ENCODE measurements around the gene NECTIN3.

The NECTIN3 gene

DNA sequence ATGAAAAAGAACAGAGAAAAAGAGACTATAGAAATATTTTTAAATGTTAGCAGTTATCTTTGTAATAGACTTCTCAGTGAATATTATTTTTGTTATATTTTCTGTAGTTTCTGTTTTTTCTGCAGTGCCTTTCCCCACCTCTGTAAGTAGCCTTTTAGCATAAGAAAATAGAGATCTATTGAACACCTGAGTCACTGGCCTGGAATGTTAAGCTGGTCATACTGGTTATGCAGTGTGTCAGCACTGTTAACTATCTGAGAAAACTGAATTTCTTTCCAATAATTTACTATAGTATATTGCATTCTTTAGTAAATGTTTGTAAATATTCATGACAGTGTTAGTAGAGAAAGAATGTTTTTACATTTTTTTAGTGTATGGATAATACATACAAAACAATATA, 79.8 kb downstream of the NECTIN3 start:
- no peak overlapping the region for H2BK5ac ChIP-seq (ENCODE audit: low read depth, low read length, poor library complexity, severe bottlenecking)
- H3K18ac ChIP-seq (ENCODE audit: low read depth in 1 of 2, low read length in 2 of 2) = no peak overlapping the region
- no peak overlapping the region for H3K9ac ChIP-seq (ENCODE audit: low read length)
- H2BK12ac ChIP-seq (ENCODE audit: low read length in 2 of 2) = no peak overlapping the region
- H3K9me3 ChIP-seq (ENCODE audit: control insufficient read depth, low read length) = no peaks in the 10 kb centered on the region
- no peak overlapping the region for H3K4ac ChIP-seq (ENCODE audit: low read depth in 1 of 2, low read length in 2 of 2)
- H3K14ac ChIP-seq (ENCODE audit: low read length in 2 of 2) = no peak overlapping the region
- H3K36me3 ChIP-seq (ENCODE audit: control insufficient read depth in 1 of 2, insufficient read depth in 2 of 2, low read depth in 1 of 2, low read length in 2 of 2) = peaks cover 3 to 24% of the 10 kb centered on the region in 2 experiments
- no peaks in the 10 kb centered on the region for H3K4me1 ChIP-seq (ENCODE audit: control insufficient read depth, insufficient read depth, low read depth, low read length)
- no peak overlapping the region for H2AFZ ChIP-seq (ENCODE audit: low read depth, low read length)
- H2AK5ac ChIP-seq (ENCODE audit: low read length, severe bottlenecking) = no peak overlapping the region
- DNase-seq = peak; percentile 55
- no peak overlapping the region for H4K91ac ChIP-seq (ENCODE audit: low read length)
- no peak overlapping the region for H2BK15ac ChIP-seq (ENCODE audit: low read depth, poor library complexity, severe bottlenecking)
- no peak overlapping the region for H3K4me3 ChIP-seq (ENCODE audit: insufficient read depth in 1 of 2, low read depth in 1 of 2, low read length in 2 of 2)
- H3K23ac ChIP-seq (ENCODE audit: low read length in 2 of 2) = no peak overlapping the region
- H3K27me3 ChIP-seq (ENCODE audit: control insufficient read depth in 1 of 2, insufficient read depth in 1 of 2, low read length in 2 of 2) = no peaks in the 10 kb centered on the region
- no peak overlapping the region for H3K4me2 ChIP-seq (ENCODE audit: low read length, poor library complexity, severe bottlenecking)
- no peak overlapping the region for H3K27ac ChIP-seq (ENCODE audit: low read length, poor library complexity, severe bottlenecking)
- H2BK120ac ChIP-seq (ENCODE audit: low read depth, low read length) = no peak overlapping the region
- no peak overlapping the region for H4K8ac ChIP-seq (ENCODE audit: low read length)
- H3K79me1 ChIP-seq (replicated peaks; ENCODE audit: low read length, poor library complexity, severe bottlenecking) = peaks cover 3% of the 10 kb centered on the region

DNA sequence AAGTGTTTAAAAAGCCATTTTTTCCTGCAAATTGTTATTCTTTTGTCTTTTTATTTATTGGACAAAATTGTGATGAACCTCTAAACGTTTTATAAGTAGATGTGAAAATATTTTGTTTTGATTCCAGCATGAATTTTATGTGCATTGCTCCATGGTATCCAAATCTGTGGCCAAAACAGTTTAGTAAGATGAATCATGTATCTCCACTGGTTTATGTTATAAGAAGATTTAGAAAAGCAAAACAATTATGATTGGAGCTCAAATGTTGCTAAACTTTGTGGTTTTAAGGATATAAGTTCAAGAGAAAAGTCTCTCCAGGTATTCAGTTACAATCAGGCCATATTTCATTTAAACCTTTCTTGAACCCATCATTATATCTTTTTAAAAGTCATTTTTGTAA, 80.9 kb downstream of the NECTIN3 start:
- no peak overlapping the region for H2AK5ac ChIP-seq (ENCODE audit: low read length, severe bottlenecking)
- H4K8ac ChIP-seq (ENCODE audit: low read length) = no peak overlapping the region
- H2BK12ac ChIP-seq (ENCODE audit: low read length in 2 of 2) = no peak overlapping the region
- no peaks in the 10 kb centered on the region for H3K4me1 ChIP-seq (ENCODE audit: control insufficient read depth, insufficient read depth, low read depth, low read length)
- no peaks in the 10 kb centered on the region for H3K9me3 ChIP-seq (ENCODE audit: control insufficient read depth, low read length)
- H2BK120ac ChIP-seq (ENCODE audit: low read depth, low read length) = no peak overlapping the region
- no peak overlapping the region for H2AFZ ChIP-seq (ENCODE audit: low read depth, low read length)
- H3K27ac ChIP-seq (ENCODE audit: low read length, poor library complexity, severe bottlenecking) = no peak overlapping the region
- no peak overlapping the region for H2BK15ac ChIP-seq (ENCODE audit: low read depth, poor library complexity, severe bottlenecking)
- peaks cover 3% of the 10 kb centered on the region for H3K79me1 ChIP-seq (replicated peaks; ENCODE audit: low read length, poor library complexity, severe bottlenecking)
- H4K91ac ChIP-seq (ENCODE audit: low read length) = no peak overlapping the region
- H3K23ac ChIP-seq (ENCODE audit: low read length in 2 of 2) = no peak overlapping the region
- H3K14ac ChIP-seq (ENCODE audit: low read length in 2 of 2) = no peak overlapping the region
- H3K4me2 ChIP-seq (ENCODE audit: low read length, poor library complexity, severe bottlenecking) = no peak overlapping the region
- peaks cover 3 to 23% of the 10 kb centered on the region in 2 experiments for H3K36me3 ChIP-seq (ENCODE audit: control insufficient read depth in 1 of 2, insufficient read depth in 2 of 2, low read depth in 1 of 2, low read length in 2 of 2)
- H3K4me3 ChIP-seq (ENCODE audit: insufficient read depth in 1 of 2, low read depth in 1 of 2, low read length in 2 of 2) = no peak overlapping the region
- no peak overlapping the region for H3K4ac ChIP-seq (ENCODE audit: low read depth in 1 of 2, low read length in 2 of 2)
- no peak for DNase-seq
- no peaks in the 10 kb centered on the region for H3K27me3 ChIP-seq (ENCODE audit: control insufficient read depth in 1 of 2, insufficient read depth in 1 of 2, low read length in 2 of 2)
- WGBS = 100% methylated on average over 1 of the region's 1 CpG
- H3K9ac ChIP-seq (ENCODE audit: low read length) = no peak overlapping the region
- no peak overlapping the region for H2BK5ac ChIP-seq (ENCODE audit: low read depth, low read length, poor library complexity, severe bottlenecking)
- no peak overlapping the region for H3K18ac ChIP-seq (ENCODE audit: low read depth in 1 of 2, low read length in 2 of 2)

DNA sequence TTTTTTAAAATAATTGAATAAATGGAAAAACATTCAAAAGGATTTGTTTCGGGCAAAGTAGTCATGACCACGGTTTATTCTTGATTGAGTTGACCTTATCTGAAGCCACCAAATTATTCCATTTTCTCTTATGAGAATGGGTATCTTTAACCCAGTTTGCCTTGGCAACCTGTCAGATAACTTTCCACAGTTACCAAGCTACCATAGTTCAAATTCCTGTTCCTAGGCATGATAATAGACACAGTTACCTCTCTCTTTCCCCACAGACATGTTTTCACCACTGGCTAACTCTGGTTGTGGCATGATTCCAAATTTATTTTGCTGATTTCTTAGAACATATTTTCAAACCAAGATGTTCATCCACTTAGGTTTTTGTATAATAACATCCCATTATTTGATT, 84.9 kb downstream of the NECTIN3 start:
- H3K27ac ChIP-seq (ENCODE audit: low read length, poor library complexity, severe bottlenecking) = no peak overlapping the region
- H2BK15ac ChIP-seq (ENCODE audit: low read depth, poor library complexity, severe bottlenecking) = no peak overlapping the region
- H3K23ac ChIP-seq (ENCODE audit: low read length in 2 of 2) = no peak overlapping the region
- H3K9me3 ChIP-seq (ENCODE audit: control insufficient read depth, low read length) = no peaks in the 10 kb centered on the region
- H3K4me1 ChIP-seq (ENCODE audit: control insufficient read depth, insufficient read depth, low read depth, low read length) = no peaks in the 10 kb centered on the region
- DNase-seq = no peak
- H3K14ac ChIP-seq (ENCODE audit: low read length in 2 of 2) = no peak overlapping the region
- peaks cover 5% of the 10 kb centered on the region for H3K79me1 ChIP-seq (replicated peaks; ENCODE audit: low read length, poor library complexity, severe bottlenecking)
- no peak overlapping the region for H3K9ac ChIP-seq (ENCODE audit: low read length)
- no peak overlapping the region for H4K91ac ChIP-seq (ENCODE audit: low read length)
- H2BK120ac ChIP-seq (ENCODE audit: low read depth, low read length) = no peak overlapping the region
- H2BK5ac ChIP-seq (ENCODE audit: low read depth, low read length, poor library complexity, severe bottlenecking) = no peak overlapping the region
- H3K18ac ChIP-seq (ENCODE audit: low read depth in 1 of 2, low read length in 2 of 2) = no peak overlapping the region
- H3K4ac ChIP-seq (ENCODE audit: low read depth in 1 of 2, low read length in 2 of 2) = no peak overlapping the region
- peaks cover 7 to 29% of the 10 kb centered on the region in 2 experiments for H3K36me3 ChIP-seq (ENCODE audit: control insufficient read depth in 1 of 2, insufficient read depth in 2 of 2, low read depth in 1 of 2, low read length in 2 of 2)
- H2AFZ ChIP-seq (ENCODE audit: low read depth, low read length) = no peak overlapping the region
- H3K4me2 ChIP-seq (ENCODE audit: low read length, poor library complexity, severe bottlenecking) = no peak overlapping the region
- WGBS = 97% methylated on average over 2 of the region's 2 CpGs
- H2AK5ac ChIP-seq (ENCODE audit: low read length, severe bottlenecking) = no peak overlapping the region
- no peak overlapping the region for H3K4me3 ChIP-seq (ENCODE audit: insufficient read depth in 1 of 2, low read depth in 1 of 2, low read length in 2 of 2)
- H3K27me3 ChIP-seq (ENCODE audit: control insufficient read depth in 1 of 2, insufficient read depth in 1 of 2, low read length in 2 of 2) = no peaks in the 10 kb centered on the region
- H2BK12ac ChIP-seq (ENCODE audit: low read length in 2 of 2) = no peak overlapping the region
- H4K8ac ChIP-seq (ENCODE audit: low read length) = no peak overlapping the region

DNA sequence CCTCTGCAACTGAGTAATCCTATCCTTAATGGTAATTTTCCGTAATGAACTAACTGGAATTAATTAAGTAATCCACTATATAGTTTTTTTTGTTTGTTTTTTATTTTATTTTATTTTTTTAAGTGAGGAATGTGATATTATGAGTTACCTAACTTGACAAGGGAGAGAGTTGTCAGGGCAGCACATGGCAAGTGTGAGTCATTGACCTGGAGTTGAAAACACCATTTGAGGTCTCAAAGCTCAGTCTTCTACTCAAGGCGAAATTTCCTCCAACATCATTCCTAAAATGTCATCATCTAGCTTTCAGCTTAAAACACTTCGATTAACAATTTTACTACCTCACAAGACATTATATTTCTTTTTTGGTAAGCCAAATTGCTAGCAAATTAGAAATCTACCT, 87.8 kb downstream of the NECTIN3 start:
- H2BK120ac ChIP-seq (ENCODE audit: low read depth, low read length) = no peak overlapping the region

More for the DNA sequence above, 87.8 kb downstream of the NECTIN3 start:
- Histone ChIP-seq H2BK15ac (ENCODE audit: low read depth, poor library complexity, severe bottlenecking) (no peak overlapping the region), H2BK12ac (ENCODE audit: low read length in 2 of 2) (no peak overlapping the region), H2AK5ac (ENCODE audit: low read length, severe bottlenecking) (no peak overlapping the region), H4K8ac (ENCODE audit: low read length) (no peak overlapping the region), H3K4me1 (ENCODE audit: control insufficient read depth, insufficient read depth, low read depth, low read length) (no peaks in the 10 kb centered on the region), H3K9me3 (ENCODE audit: control insufficient read depth, low read length) (no peaks in the 10 kb centered on the region), H3K18ac (ENCODE audit: low read depth in 1 of 2, low read length in 2 of 2) (no peak overlapping the region), H2BK5ac (ENCODE audit: low read depth, low read length, poor library complexity, severe bottlenecking) (no peak overlapping the region), H3K27me3 (ENCODE audit: control insufficient read depth in 1 of 2, insufficient read depth in 1 of 2, low read length in 2 of 2) (no peaks in the 10 kb centered on the region), H3K79me1 (replicated peaks; ENCODE audit: low read length, poor library complexity, severe bottlenecking) (peaks cover 6% of the 10 kb centered on the region), H2AFZ (ENCODE audit: low read depth, low read length) (no peak overlapping the region), H3K4ac (ENCODE audit: low read depth in 1 of 2, low read length in 2 of 2) (no peak overlapping the region), H3K36me3 (ENCODE audit: control insufficient read depth in 1 of 2, insufficient read depth in 2 of 2, low read depth in 1 of 2, low read length in 2 of 2) (peaks cover 7 to 29% of the 10 kb centered on the region in 2 experiments), H3K14ac (ENCODE audit: low read length in 2 of 2) (no peak overlapping the region), H3K23ac (ENCODE audit: low read length in 2 of 2) (no peak overlapping the region), H3K4me3 (ENCODE audit: insufficient read depth in 1 of 2, low read depth in 1 of 2, low read length in 2 of 2) (no peak overlapping the region), H4K91ac (ENCODE audit: low read length) (no peak overlapping the region), H3K9ac (ENCODE audit: low read length) (no peak overlapping the region), H3K27ac (ENCODE audit: low read length, poor library complexity, severe bottlenecking) (no peak overlapping the region), H3K4me2 (ENCODE audit: low read length, poor library complexity, severe bottlenecking) (no peak overlapping the region)
- 100% methylated on average over 2 of the region's 3 CpGs for WGBS
- DNase-seq = no peak

Data from mesenchymal stem cell (in vitro differentiated cells and primary cell).